RWPE2 (cell line): Measurements from ENCODE around the gene KANK4.

Source experiments
- ATAC-seq: fragments of 200-7000 bp; cut with Tn5 transposase; 3 replicates; pipeline ENCODE4 v1.9.1; 2021; ENCODE audit warnings: low read depth
- DNase-seq: peaks from one replicate; pipeline ENCODE4 v3.0.0-alpha.2; 2020; ENCODE audit warnings: low spot score
- H3K27ac ChIP-seq: fragments of 450-650 bp; 2 replicates; pipeline ENCODE4 v1.5.1; 2017; ENCODE audit warnings: mild to moderate bottlenecking; ENCODE audit not compliant: poor library complexity, severe bottlenecking
- H3K27me3 ChIP-seq: fragments of 250-450 bp; sonication (Bioruptor Pico); 2 replicates; pipeline ENCODE4 v1.5.1; 2021; ENCODE audit warnings: mild to moderate bottlenecking, moderate library complexity; ENCODE audit not compliant: insufficient read depth, poor library complexity, severe bottlenecking
- H3K36me3 ChIP-seq: fragments of 250-450 bp; sonication (Bioruptor Pico); 2 replicates; pipeline ENCODE4 v1.5.1; 2020; ENCODE audit warnings: low read depth, mild to moderate bottlenecking, moderate library complexity
- H3K4me1 ChIP-seq: fragments of 250-450 bp; sonication (Bioruptor Pico); 2 replicates; pipeline ENCODE4 v1.5.1; 2021; ENCODE audit warnings: mild to moderate bottlenecking, moderate library complexity; ENCODE audit not compliant: insufficient read depth, poor library complexity, severe bottlenecking
- H3K4me3 ChIP-seq: fragments of 250-450 bp; sonication (Bioruptor Pico); 2 replicates; pipeline ENCODE4 v1.5.1; 2021; ENCODE audit warnings: mild to moderate bottlenecking, moderate library complexity; ENCODE audit not compliant: severe bottlenecking
- H3K9me3 ChIP-seq: fragments of 250-450 bp; sonication (Bioruptor Pico); 2 replicates; pipeline ENCODE4 v1.5.1; 2021; ENCODE audit warnings: mild to moderate bottlenecking, moderate library complexity; ENCODE audit not compliant: severe bottlenecking
- TF ChIP-seq, protein P1 (sequence below): fragments of 450-650 bp; IDR thresholded peaks from one replicate; pipeline ENCODE4 v1.5.1; 2017; ENCODE audit warnings: mild to moderate bottlenecking, moderate library complexity; ENCODE audit not compliant: poor library complexity, severe bottlenecking

KANK4 gene

DNA sequence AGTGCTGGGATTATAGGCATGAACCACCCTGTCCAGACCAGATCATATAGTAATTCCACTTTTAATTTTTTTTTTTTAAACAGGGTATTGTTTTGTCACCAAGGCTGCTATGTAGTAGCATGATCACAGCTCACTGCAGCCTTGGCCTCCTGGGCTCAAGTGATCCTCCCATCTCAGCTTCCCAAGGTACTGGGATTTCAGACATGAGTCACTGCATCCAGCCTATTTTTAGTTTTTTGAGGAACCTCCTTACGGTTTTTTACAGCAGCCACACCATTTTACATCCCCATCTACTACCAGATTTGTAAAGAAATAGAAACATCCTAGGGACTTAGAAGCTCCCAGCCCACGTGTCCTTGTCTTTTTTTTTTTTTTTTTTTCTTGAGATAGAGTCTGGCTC, 100.6 kb downstream of the KANK4 start:
- Histone ChIP-seq H3K4me1 (no peaks in the 10 kb centered on the region), H3K27ac (no peak overlapping the region), H3K36me3 (no peaks in the 10 kb centered on the region), H3K27me3 (no peaks in the 10 kb centered on the region), H3K4me3 (no peak overlapping the region), H3K9me3 (no peaks in the 10 kb centered on the region)
- DNase-seq: no peak
- ATAC-seq: no peak
- TF ChIP-seq, protein P1, sequence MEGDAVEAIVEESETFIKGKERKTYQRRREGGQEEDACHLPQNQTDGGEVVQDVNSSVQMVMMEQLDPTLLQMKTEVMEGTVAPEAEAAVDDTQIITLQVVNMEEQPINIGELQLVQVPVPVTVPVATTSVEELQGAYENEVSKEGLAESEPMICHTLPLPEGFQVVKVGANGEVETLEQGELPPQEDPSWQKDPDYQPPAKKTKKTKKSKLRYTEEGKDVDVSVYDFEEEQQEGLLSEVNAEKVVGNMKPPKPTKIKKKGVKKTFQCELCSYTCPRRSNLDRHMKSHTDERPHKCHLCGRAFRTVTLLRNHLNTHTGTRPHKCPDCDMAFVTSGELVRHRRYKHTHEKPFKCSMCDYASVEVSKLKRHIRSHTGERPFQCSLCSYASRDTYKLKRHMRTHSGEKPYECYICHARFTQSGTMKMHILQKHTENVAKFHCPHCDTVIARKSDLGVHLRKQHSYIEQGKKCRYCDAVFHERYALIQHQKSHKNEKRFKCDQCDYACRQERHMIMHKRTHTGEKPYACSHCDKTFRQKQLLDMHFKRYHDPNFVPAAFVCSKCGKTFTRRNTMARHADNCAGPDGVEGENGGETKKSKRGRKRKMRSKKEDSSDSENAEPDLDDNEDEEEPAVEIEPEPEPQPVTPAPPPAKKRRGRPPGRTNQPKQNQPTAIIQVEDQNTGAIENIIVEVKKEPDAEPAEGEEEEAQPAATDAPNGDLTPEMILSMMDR: no peak

DNA sequence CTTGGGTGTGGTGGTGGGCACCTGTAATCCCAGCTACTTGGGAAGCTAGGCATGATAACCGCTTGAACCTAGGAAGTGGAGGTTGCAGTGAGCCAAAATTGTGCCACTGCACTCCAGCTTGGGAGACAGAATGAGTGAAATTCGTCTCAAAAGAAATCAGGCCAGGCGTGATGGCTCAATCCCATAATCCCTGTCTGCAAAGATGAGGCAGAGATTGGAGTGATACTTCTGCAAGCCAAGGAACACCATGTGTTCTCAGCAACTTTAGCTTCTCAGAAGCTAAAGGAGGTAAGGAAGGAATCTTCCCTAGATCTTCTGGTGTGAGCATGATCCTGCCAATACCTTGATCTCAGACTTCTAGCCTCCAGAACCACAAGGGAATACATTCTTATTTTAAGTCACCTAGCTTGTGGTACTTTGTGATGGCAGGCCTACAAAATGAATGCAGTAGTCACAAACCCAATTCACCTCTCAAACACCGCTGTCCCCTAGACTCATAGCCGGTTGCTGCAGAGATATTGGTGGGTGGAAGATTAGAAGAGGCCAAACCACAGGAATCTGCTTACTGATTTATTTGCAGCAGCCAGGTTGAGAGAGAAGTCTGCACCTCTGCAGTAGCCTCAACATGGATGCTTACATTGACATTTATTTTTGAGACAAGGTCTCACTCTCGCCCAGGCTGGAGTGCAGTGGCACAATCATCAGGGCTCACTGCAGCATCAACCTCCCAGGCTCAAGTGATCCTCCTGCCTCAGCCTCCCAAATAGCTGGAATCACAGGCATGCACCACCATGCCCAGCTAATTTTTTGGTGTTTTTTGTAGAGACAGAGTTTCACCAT, 105.9 kb downstream of the KANK4 start:
- Histone ChIP-seq H3K4me3 (no peak overlapping the region), H3K27ac (no peak overlapping the region), H3K4me1 (peaks cover 5% of the 10 kb centered on the region), H3K36me3 (no peaks in the 10 kb centered on the region), H3K9me3 (peaks cover 11% of the 10 kb centered on the region), H3K27me3 (no peaks in the 10 kb centered on the region)
- ATAC-seq (no peak), DNase-seq (no peak)
- TF ChIP-seq, protein P1: no peak

DNA sequence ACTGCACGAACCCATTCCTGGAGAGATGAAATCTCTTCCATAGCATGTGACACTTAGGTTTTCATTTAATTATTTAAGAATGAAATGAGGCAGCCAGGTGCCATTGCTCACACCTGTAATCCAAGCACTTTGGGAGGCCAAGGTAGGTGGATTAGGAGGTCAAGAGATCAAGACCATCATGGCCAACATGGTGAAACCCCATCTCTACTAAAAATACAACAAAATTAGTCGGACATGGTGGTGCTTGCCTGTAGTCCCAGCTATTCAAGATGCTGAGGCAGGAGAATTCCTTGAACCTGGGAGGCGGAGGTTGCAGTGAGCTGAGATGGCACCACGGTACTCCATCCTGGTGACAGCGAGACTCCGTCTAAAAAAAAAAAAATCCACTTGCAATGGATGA, 106.8 kb downstream of the KANK4 start:
- no peak for ATAC-seq
- TF ChIP-seq, protein P1: no peak
- no peak overlapping the region for H3K27ac ChIP-seq

DNA sequence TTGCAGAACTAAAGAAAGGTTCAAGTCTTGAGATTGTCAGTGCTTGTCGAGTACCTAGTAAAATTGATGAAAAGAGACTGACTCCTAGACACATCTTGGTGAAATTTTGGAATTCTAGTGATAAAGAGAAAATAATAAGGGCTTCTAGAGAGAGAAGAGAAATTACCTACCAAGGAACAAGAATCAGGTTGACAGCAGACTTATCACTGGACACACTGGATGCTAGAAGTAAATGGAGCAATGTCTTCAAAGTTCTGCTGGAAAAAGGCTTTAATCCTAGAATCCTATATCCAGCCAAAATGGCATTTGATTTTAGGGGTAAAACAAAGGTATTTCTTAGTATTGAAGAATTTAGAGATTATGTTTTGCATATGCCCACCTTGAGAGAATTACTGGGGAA, 108.3 kb downstream of the KANK4 start:
- Histone ChIP-seq H3K36me3 (no peaks in the 10 kb centered on the region), H3K27me3 (no peaks in the 10 kb centered on the region), H3K4me3 (no peak overlapping the region), H3K4me1 (peaks cover 5% of the 10 kb centered on the region), H3K9me3 (peaks cover 11% of the 10 kb centered on the region), H3K27ac (peak overlapping the region; percentile 66)
- TF ChIP-seq, protein P1: no peak
- ATAC-seq (no peak), DNase-seq (no peak)

More for the DNA sequence above, 106.8 kb downstream of the KANK4 start:
- no peak for DNase-seq
- H3K27me3 ChIP-seq: no peaks in the 10 kb centered on the region
- H3K4me3 ChIP-seq: no peak overlapping the region
- peaks cover 5% of the 10 kb centered on the region for H3K4me1 ChIP-seq
- no peaks in the 10 kb centered on the region for H3K36me3 ChIP-seq
- H3K9me3 ChIP-seq: peaks cover 11% of the 10 kb centered on the region

DNA sequence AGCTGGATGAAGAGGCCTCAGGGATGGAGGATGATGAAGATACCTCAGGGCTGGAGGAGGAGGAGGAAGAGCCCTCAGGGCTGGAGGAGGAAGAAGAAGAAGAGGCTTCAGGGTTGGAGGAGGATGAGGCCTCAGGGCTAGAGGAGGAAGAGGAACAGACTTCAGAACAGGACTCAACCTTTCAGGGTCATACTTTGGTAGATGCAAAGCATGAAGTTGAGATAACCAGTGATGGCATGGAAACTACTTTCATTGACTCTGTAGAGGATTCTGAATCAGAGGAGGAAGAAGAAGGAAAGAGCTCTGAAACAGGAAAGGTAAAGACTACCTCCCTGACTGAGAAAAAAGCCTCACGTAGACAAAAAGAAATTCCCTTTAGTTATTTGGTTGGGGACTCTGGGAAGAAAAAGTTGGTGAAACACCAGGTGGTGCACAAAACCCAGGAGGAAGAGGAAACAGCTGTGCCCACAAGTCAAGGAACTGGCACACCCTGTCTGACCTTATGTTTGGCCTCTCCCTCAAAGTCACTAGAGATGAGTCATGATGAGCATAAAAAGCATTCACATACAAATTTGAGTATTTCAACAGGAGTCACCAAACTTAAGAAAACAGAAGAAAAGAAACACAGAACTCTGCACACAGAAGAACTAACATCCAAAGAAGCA, 109.2 kb downstream of the KANK4 start:
- peak; percentile 91 for ATAC-seq
- Histone ChIP-seq H3K27me3 (no peaks in the 10 kb centered on the region), H3K36me3 (no peaks in the 10 kb centered on the region), H3K4me1 (peaks cover 5% of the 10 kb centered on the region), H3K4me3 (no peak overlapping the region), H3K27ac (peak overlapping the region; percentile 66), H3K9me3 (peaks cover 11% of the 10 kb centered on the region)
- TF ChIP-seq, protein P1: peak; percentile 70
- no peak for DNase-seq
